C4-2B (cell line): ENCODE measurements around the gene FHL2.

Experiments used
- CTCF ChIP-seq: fragments of 450-650 bp; conservative IDR thresholded peaks from 2 replicates; pipeline ENCODE4 v1.5.1; 2017; ENCODE audit warnings: mild to moderate bottlenecking
- ZFX ChIP-seq: fragments of 450-650 bp; IDR thresholded peaks from 2 replicates; pipeline ENCODE4 v1.6.1; 2017

DNA sequence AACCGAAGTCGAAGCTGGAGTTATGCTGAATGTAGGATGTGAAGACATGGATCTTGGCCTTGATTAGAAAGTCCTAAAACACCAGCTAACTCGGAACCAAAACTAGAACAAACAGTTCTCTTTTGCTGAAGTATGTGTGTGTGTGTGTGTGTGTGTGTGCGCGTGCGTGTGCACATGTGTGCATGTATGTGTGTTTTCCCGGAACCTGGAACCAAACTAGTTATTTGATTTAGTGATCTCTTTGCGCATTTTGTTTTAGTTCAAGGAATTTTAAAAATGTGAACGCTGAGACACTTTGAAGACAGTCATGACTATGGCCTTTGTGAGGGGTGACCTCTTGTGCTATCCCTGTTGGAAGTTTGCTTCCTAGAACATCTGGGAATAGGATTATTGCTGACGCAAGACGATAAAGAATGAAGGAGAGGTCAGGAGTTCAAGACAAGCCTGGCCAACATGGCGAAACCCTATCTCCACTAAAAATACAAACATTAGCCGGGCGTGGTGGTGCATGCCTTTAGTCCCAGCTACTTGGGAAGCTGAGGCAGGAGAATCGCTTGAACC lies 23.8 kb downstream of the FHL2 start:
- TF ChIP-seq CTCF, result no peak
- no peak for TF ChIP-seq ZFX
